VCaP (cell line): ENCODE results near the gene SPTAN1.

Experiments
- H3K27ac ChIP-seq: fragments of 450-650 bp; 2 replicates; pipeline ENCODE4 v1.5.1; 2017
- TF ChIP-seq, protein P1 (sequence below): fragments of 450-650 bp; conservative IDR thresholded peaks from 2 replicates; pipeline ENCODE4 v1.5.1; 2017; ENCODE audit warnings: mild to moderate bottlenecking, moderate library complexity

SPTAN1 gene

DNA sequence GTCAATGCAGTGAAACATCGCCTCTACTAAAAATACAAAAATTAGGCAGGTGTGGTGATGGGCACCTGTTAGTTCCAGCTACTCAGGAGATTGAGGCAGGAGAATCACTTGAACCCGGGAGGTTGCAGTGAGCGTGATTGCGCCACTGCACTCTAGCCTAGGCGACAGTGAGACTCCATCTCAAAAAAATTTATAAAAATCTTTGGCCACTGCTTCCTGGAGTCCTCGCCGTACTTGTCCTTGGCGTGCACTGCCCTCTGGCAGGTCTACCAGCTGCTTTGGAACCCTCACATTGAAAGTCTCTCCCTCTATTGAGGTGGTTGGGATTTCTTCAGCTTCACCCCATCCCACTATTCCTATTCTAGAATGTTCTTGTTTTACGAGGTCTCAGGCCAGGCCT is 79.2 kb downstream of the SPTAN1 start:
- no peak overlapping the region for H3K27ac ChIP-seq
- TF ChIP-seq, protein P1, sequence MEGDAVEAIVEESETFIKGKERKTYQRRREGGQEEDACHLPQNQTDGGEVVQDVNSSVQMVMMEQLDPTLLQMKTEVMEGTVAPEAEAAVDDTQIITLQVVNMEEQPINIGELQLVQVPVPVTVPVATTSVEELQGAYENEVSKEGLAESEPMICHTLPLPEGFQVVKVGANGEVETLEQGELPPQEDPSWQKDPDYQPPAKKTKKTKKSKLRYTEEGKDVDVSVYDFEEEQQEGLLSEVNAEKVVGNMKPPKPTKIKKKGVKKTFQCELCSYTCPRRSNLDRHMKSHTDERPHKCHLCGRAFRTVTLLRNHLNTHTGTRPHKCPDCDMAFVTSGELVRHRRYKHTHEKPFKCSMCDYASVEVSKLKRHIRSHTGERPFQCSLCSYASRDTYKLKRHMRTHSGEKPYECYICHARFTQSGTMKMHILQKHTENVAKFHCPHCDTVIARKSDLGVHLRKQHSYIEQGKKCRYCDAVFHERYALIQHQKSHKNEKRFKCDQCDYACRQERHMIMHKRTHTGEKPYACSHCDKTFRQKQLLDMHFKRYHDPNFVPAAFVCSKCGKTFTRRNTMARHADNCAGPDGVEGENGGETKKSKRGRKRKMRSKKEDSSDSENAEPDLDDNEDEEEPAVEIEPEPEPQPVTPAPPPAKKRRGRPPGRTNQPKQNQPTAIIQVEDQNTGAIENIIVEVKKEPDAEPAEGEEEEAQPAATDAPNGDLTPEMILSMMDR: no peak

DNA sequence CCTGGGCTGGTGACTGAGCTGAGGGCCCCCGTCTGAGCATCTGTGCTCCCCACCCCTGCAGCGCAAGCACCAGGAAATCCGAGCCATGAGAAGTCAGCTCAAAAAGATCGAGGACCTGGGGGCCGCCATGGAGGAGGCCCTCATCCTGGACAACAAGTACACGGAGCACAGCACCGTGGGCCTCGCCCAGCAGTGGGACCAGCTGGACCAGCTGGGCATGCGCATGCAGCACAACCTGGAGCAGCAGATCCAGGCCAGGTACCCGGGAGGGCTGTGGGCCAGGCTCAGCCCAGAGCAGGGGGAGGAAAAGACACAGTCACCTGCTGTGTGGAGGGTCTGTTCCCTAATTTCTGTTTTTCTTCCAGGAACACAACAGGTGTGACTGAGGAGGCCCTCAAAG is 79.7 kb downstream of the SPTAN1 start:
- H3K27ac ChIP-seq: no peak overlapping the region
- TF ChIP-seq, protein P1: no peak

DNA sequence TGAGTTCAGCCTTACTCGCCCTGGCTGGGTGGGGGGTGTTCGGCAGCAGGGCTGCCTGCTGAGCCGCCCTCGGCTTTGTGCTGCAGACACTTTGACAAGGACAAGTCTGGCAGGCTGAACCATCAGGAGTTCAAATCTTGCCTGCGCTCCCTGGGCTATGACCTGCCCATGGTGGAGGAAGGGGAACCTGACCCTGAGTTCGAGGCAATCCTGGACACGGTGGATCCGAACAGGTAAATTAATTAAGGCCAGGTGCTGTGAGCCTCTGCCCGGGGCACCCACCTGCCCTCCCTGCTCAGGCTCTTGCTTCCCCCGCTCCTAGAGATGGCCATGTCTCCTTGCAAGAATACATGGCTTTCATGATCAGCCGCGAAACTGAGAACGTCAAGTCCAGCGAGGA is 80.1 kb downstream of the SPTAN1 start:
- TF ChIP-seq, protein P1: no peak
- no peak overlapping the region for H3K27ac ChIP-seq

DNA sequence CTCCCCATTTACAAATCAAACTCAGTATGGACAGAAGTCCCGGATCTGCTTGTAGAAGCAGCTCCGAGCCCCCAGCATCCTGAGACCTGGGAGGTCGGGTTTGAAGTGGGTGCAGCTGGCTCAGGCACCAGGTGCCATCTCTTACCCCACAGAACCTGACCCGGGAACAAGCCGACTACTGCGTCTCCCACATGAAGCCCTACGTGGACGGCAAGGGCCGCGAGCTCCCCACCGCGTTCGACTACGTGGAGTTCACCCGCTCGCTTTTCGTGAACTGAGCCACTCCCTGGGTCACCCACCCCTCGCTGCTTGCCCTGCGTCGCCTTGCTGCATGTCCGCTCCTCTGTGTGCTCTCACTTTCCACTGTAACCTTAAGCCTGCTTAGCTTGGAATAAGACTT is 80.7 kb downstream of the SPTAN1 start:
- TF ChIP-seq, protein P1: no peak
- no peak overlapping the region for H3K27ac ChIP-seq

DNA sequence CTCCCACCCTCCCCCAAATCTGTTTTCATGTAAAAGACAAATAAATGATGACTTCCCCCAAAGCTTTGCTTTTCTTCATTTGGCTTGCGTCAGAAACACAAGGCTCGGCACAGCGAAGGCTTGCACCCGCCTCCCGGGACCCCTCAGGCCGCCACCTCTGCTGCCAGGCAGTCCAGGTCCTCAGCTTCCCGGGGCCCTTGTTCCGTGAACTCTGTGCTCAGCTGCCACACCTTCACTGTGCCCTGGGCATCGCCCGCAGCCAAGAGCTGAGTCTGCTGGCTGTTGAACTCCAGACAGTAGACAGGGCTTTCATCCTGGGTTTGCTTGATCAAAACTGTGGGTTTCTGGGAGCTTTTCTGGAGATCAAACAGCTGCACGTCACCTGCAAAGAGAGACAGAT is 81.2 kb downstream of the SPTAN1 start:
- H3K27ac ChIP-seq: no peak overlapping the region; the same call in 1 of the 2 replicates
- TF ChIP-seq, protein P1: no peak

DNA sequence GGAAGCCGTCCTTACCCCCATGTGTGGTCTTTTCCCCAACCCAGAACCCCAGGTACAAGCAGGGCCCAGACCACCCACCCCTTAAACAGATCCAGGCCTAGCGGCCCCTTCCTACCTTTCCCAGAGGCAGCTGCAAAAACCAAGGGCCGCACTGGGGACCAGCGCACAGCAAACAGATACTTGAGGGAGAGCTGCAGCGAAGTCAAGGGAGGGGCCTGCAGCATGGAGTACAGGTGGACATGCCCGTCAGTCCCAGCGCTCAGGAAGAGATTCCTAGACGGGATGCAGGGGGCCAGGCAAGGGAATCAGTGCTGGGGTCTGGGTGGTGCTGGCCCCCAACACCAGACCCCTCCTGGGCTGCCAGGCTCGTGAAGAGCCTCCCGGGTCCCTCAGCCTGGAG is 81.7 kb downstream of the SPTAN1 start:
- no peak overlapping the region; the same call in 1 of the 2 replicates for H3K27ac ChIP-seq
- TF ChIP-seq, protein P1: no peak

DNA sequence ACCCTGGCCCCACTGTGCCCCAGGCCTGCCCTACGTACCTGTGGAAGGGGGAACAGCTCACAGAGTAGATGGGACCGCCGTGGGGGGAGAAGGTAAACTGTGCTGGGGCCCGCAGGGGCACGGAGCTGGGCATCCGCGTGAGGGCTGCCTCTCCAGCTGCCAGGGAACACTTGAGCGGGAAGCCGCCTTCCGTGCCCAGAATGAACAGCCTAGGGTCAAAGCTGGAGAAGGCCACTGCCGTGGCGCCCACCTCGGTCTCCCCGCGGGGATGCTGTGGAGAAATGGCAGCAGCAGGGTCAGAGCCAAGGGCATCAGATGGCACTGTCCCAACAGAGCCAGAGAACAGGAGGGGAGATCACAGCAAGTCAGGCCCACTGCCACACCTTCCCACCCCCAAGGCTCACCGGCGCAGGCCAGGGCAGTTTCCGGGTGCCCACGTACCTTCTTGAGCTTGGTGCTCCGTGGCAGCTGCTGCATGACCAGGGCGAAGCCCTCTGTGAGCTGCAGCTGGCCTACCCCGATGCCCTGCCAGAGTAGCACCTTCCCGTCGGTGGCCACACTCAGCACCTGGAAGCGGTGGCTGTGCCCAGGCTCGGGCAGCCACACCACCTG is 82.4 kb downstream of the SPTAN1 start:
- H3K27ac ChIP-seq: peak overlapping the region; percentile 14; the same call in 1 of the 2 replicates
- TF ChIP-seq, protein P1: no peak
